CD4-positive, alpha-beta T cell treated with Interleukin-2 at 100 ng/mL for 4 hours (primary cell): ENCODE data around the gene MORF4L2.

Experiments used
- DNase-seq: peaks from one replicate; pipeline ENCODE4 v3.0.0-alpha.2; 2020; ENCODE audit warnings: low spot score

MORF4L2 gene, protein sequence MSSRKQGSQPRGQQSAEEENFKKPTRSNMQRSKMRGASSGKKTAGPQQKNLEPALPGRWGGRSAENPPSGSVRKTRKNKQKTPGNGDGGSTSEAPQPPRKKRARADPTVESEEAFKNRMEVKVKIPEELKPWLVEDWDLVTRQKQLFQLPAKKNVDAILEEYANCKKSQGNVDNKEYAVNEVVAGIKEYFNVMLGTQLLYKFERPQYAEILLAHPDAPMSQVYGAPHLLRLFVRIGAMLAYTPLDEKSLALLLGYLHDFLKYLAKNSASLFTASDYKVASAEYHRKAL

DNA sequence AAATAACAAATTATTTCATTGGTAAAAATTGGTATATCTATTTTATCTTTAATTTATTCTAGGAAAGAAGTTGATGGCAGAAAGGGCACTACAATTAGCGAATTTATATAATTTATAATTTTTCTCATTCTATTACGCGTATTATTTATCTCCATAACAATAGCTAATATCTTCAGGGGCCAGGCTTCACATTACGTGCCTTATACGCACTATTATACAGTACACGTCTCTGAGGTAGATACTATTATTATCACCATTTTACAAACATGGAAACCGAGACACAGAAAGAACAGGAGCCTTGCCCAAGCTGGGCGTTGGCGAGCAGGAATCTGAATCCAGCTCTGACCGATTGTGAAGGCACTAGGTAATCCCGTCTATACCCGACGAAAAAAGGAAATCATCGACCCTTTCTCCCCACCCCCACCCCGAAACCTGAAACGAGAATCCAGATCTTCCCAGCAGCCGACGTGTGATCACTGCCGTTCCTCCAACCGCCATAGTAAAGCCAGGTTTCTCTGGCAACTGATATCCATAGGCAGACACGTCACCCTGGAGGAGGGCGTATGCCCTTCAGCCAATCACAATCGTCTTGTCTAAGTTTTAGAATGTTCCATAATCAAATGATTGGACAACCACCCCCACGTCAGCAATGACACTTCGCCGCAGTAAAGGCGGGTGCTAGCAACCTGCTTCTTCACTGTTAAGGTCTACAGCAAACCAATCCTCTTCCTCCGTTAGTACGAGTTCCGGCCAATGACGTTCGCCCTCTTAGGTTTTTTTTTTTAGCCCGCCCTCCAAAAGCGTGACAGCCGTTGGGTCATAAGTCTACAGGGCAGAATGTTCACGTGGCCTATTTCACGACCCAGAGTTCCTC, at the start of gene MORF4L2:
Gene MORF4L2 (minus strand): TSS at position 501 of the 874 bp plus-strand sequence. CDS start 9,672 bp downstream, outside the sequence.
- peak; percentile 93 for DNase-seq

DNA sequence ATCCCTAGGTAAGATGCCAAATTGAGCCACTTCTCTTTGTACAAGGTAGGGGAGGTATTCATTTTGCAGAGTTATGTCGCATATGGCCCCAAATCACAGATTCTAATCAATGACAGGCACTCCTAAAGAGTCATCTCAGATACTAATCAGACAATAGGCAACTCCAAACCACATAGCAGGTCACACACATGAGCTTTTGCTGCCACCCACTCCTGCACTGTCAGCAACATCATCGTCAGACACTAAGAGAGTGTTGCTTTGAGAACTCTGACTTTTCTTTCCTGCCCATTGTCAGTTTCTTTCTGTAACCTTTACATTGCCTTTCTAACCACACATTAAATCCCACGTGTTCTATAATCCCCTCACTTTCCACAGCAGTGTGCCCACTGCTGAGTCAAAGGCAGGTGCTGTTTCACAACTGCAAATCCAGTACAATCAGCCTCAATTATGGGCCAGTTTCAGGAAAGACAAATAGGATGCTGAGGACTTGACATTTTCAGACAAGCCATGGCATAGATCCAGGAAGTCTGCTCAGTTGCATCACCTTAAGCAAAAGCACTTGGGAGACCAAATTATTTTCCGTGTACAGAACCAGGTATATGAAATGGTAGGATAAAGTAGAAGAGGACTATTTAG, 47.7 kb upstream of the MORF4L2 start:
- no peak for DNase-seq

DNA sequence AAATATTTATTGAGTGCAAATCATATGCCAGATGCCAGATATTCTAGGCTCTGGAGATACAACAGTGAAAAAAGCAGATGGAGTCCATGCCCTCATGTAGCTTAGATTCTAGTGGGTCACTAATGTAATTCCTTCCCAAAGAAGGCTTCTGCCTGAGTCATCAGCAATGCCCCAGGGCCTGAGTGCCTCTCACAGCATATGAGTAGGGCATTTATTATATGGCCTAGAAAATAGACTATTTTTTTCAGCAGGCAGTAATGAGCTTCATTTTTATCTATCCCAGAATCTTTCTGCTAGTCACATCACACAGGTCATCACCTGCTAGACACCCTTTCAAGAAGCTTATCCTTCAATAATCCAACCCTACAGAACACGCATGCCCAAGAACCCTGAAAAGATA, 46.5 kb upstream of the MORF4L2 start:
- DNase-seq = no peak

DNA sequence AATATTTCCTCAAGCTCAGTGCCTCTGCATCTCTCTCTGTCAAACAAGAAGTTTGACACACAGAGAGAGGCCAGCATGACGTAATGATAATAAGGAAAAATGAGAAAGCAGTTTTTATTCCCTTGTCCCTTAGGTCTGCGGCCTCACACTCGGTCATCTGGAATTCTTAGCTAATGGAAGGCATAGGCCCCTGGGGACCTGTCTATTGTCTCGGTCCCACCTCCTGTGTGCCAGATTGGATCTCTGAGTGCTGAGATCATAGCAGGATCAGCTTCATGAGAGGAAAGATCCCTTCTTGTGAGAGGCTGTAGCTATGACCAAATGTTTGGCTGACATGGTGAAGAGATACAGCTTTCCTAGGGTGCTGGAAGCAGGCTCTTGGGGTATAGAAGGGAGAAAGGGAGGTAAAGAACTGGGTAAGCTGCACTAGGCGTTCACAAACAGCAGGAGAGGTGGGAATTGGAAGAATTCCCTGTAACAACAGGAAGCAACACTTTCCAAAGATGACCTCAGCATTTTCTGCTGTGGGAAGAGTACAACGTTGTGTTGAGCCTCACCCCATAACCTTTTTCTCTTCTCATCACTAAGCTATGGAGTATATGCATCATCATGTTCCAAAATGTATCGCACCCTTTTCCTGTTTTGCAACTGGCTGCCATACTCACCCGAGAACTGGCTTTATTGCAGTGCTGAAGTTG, 44.4 kb upstream of the MORF4L2 start:
- DNase-seq = no peak

DNA sequence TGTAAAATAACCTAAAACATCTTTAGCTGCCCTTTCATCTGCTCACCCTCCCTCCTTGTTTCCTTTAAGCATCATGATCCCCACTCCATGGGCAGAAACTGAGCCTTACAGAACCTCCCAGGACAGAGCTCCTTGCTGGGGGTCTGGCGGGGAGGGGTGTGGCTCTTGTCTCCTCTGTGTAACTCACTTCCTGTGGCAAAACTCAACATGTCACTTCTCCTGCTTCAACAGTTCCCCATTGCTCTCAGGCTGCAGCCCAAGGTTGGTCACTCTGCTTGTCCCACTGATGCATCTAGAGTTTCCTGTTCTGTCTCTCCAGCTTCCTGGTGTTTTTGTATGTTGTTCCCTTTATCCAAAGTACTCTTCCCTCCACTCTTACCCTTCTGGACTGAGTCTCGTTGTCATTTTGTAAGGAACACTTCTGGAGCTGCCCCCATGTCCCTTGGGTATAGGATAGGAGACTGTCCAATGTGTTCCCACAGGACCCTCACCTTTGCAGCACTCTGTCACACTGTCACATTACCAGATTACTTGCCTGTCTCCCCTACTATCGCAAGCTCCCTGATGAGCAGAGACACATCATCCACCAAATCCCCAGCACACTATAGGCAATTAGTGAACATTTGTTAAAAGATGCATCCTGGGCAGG, 43.8 kb upstream of the MORF4L2 start:
- DNase-seq = no peak

DNA sequence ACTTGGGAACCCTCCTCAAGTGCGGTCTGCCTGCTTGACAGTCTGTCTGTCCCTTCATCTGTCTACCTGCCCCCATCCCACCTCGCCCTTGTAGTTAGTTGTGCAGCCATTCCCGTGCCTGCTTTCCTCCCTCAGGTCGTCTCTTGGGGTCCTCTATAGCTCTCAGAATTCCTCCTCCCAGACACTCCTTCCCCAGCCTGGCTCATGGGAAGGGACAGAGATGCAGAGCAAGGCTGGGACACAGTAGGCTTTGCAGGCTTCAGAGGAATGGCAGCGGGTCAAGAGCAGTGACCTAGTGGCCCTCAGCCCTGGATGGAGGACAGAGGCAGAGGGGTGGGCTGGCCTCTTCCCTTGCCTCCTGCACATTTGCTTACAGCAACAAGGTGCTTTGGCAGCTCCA, 42.5 kb upstream of the MORF4L2 start:
- DNase-seq = no peak

DNA sequence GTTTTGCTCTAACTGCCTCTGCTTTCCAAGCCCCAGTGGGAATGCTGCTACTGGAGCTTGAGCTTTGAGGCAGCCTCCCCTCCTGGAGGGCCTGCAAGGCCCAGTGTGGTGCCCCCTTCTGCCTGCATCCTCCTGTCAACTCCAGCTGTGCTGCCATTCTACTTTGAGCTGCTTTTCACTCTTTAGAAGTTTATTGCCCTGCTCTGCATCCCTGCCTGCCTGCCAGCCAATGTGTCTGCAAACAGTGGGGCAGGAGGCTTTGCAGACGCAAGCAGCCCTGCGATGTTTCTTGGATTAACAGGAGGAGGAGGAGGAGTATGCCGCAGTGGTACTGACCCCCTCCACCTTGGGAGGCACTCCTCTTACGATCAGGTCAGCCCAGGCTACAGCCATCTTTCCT, 40.6 kb upstream of the MORF4L2 start:
- no peak for DNase-seq

DNA sequence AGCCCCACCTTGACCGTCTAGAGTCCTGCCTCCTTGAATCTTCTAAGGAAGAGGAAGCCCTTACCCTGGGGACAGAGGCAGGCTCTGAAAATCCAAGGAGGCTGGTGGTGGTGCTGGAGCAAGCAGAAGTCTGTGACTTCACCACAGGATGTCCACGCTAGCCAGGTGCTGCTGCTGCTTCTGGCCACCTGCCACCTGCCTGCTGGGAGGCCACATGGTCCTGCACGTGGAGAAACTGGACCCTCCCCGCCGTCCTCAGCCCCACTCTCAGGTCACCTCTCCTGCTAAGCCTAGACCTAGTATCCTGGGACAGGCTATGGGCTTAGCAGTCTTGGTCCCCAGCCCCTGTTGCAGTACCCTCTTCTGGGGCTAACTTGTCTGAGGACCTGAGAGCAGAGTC, 40.0 kb upstream of the MORF4L2 start:
- DNase-seq = no peak

DNA sequence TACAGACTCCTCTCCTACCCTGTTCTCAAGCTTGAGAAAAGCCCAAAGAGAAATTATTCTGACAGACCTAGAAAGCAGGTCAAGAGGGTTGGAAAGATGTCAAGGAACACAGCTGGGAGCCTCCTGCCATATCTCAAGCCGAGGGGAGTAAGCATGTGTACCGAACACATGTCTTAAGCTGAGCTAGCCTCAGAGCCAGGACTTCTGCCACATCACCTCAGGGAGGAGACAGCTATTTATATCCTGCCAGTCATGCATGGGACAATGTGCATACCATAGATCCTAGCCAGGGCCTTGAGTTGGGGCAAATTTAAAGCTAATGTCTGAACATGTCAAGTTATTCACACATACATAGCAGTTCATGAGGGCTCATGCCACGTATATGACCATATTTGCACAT, 36.0 kb upstream of the MORF4L2 start:
- DNase-seq = no peak

DNA sequence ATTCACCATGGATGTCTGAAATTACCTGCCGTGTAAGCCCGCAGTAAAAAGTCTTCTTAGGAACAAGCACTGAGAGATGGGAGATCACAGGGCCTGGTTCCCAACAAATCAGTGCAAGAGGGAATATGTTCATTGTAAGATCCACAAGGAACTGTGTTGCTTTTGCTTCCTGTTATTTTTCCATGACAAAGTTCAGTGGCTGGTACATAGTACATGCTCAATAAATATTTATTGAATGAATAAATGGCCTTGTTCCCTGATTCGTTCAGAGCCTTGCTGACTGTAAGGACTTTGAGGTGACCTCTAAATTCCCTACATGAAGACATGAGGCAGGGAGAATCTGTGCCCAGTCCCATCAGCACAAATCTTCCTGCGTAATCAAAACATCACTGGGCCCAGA, 31.6 kb upstream of the MORF4L2 start:
- no peak for DNase-seq

DNA sequence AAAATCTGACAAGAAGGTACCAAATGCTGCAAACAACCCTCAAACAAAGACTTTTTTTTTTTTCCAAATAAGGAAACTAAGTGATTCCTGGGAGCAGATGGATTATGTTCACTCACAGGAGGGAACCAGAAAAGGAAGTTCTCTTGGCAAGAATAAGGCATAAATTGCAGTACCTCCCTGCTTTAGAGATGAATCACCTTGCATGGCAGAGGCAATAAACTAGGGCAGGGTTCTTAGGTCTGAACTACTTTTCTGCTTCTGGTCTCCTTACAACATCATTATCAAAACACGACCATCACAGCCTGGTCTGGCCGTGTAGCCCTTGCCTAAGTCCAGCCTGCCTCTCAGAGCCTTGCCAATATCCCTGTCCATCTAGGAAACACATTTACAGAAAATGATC, 30.5 kb upstream of the MORF4L2 start:
- DNase-seq = no peak

DNA sequence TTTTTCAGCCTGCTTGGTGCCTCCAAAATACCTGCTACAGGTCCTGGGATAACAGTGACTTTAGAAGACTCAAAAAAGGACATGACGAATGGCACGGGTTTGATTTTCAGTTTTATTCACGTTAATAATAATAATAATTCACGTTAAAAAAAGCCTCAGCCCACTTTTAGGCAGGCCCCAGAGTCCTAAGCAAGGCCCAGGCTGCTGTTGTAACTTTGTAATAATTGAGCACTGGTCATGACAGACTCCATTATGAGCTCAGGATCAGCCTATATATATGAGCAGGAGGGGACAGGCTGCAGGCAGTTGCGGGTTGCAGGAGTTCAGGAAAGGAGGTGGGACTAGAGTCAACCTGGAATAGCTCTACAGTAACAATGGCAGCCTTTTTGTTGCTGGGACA, 24.1 kb upstream of the MORF4L2 start, which contains the start of gene TMEM31:
Gene TMEM31 (plus strand): TSS at position 301 of the 400 bp plus-strand sequence. CDS start 1,350 bp downstream, outside the sequence.
- no peak for DNase-seq

DNA sequence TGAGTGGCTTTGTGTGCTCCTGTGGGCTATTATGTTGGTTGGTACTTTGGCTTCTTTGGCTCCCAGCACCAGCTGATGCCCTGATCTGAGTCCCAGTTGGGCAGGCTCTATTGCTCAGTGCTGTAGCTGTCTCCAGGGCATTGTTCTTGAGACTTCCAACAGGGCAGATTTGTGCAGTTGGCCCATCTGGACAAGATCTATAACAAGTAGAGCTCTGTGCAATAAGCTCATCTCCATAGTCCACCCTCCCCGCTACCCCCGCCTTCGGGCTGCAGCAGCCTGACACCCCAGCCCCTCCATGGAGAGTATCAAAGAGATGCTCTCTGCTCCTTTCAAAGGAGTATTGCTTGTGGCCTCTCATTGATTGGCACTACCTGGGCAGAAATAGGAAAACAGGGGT, 18.4 kb upstream of the MORF4L2 start:
- no peak for DNase-seq

DNA sequence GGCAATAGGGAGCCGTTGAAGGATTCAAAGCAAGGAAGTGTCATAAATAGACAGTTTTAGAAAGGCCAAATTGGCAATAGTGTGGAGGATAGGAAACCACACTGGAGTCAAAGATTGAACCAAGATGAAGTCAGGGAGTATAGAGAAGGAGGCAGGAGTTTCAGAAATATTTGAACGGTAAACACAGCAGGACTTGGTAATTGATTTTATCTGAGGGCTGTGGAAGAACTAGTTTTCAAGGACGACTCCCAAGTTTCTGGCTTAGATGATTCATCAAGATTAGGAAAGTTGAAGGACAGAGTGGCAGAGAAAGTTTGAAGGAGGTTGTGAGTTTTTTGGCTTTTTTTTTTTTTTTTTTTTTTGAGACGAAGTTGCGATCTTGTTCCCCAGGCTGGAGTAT, 12.7 kb upstream of the MORF4L2 start:
- DNase-seq = no peak

DNA sequence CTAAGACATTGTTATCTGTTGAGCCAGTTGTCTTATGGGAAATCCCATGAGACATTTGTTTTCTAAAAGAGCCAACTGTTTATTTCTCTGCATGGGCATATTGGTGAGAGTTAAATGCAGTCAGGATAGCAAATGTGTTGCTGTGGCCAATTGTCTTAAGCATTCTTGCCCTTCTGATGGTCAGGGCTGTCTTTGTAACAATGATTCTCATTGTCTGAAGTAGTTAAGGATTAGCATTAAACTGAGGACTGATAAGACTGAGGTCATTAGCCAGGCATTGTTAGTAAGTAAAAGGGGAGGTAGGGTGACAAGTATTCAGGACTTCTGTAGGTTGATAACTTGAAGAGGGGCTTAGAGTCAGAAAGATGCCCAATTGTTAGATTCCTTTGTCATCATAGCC, 11.2 kb upstream of the MORF4L2 start:
- no peak for DNase-seq

DNA sequence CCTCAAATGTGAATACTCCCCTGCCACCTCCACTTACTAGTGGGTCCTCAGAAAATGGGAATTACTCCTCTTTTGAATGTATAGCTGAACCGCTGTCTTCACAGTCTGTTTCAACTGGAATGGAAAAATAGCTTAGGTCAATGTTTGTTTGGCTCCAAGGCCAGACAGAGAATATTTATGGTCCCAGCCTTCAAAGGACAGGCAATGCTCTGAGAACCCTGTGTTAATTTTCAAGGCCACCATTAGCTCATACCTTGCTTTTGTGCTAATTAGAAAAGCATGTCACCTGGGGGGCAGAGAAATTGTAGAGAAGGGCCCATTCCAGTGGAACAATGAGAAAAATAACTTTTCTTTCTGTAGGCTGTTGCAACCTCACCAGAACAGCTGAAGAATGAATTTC, 4.6 kb upstream of the MORF4L2 start:
- no peak for DNase-seq

DNA sequence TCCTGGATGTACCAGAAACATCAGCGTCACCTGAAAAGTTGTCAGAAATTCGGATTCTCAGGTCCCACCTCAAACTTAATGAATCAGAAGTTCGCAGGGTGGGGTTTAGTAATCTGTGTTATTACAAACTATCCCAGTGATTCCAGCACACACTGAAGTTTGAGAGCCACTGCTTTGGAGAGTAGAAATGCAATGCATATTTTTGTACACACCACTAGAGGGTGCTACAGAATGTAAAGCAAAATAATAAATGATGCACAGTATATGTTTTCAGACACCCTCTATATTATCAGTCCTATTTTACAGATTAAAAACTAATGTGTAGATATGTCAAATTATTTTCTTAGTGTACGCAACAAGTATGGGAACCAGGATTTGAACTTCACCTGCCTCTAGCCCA, 2.4 kb upstream of the MORF4L2 start:
- DNase-seq = peak; percentile 33

DNA sequence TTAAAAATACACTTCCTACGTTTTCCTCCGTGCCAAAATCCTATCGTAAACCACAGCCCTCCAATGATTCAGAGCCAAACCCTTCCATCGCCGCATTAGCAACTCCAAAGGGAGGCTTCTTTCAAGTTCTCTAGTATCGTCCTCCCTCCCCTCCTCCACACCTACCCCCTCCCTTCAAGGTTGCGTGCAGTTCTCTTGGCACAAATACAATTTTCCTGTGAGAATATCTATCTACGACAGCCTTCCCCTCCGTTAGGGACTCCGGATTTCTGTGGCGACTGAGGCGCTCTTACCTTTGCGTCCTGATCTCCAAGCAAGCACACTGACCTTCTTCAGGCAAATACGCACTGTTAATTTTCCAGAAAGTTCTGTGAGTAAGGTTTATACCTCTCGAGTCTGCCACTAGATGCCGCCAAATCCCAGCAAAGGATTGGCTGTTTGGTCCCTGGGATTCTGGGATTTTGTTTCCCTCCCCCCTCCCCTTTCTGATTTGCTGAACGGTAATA, 1.2 kb upstream of the MORF4L2 start:
- DNase-seq = peak; percentile 53

DNA sequence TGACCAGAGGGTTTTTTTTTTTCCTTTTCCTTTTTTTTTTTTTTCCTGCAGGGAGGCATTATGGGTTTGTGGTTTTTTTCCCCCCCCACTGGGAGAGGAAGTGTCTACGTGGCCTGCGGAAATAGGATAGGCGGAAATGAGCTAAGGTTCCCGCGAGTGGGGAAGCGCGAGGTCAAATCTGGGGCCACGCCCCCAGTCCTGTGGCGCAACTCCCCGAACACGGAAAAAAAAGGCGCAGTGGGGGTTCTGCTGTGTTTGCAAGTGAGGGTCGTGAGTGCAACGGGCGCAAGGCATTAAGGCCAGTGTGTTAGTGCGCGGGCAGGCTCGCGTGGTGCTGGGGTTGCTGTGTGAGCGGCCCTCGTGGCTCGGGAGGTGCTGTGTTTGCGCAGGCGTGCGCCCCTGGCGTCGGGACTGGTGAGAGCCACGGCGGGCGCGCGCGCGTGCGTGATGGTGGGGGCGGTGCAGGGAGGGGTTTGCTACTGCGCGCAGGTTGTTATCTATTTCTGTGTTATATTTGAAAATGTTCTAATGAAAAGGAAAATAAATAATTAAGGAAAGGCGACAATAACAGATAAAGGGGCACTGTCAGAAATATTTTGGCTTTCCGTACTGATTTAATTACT, 685 bp upstream of the MORF4L2 start:
- DNase-seq = peak; percentile 85

DNA sequence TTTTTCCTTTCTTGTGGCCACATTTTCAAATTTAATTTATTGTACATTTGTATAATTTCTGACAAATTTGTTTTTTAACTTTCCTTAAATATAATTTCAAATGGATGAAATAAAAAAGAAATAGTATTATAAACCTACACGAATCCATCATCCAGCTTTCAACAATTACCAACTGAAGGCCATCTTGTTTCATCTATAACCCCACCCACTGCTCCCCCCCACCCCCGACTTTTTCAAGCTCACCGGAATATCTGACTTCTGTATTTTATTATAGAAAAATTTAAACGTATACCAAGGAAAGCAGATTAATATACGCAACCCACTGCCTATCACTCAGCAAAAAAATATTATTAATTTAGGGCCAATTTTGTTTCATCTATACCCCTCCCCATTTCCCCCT, 1.1 kb downstream of the MORF4L2 start:
- DNase-seq = no peak

DNA sequence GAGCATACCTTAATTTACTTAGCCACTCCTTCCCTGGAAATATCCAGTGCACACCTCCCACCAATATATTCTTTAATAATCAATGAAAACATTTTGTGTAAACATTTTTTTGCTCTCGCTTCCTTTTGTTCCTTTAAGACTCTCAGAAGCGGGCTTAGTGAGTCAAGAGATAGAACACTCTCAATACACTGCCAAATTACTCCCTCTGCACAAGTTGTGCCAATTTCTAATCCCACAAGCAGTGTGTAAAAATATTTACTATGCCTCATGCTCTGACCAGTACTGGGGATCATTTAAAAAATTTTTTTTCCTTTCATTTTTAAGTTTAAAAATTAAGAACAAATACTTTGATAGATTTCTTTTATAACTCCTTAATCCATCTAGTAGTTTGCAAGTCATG, 5.1 kb downstream of the MORF4L2 start:
- no peak for DNase-seq
